Mucosa of gallbladder (tissue), 1 donor: ENCODE results near the gene QRFPR. TPM values are rescaled to one million over a fixed set of nuclear protein-coding genes. Genes with fewer than 3 reads are reported as not detected.

Experiments used
- total RNA-seq: library from RNA; stranded (reverse); gene quantifications from one replicate; pipeline ENCODE4 v1.2.1, GENCODE V29; 2021
- donor health status: DM: no; HTN: no; CAD: no.

QRFPR gene
- total RNA-seq, 1 donor from 2014 or later, result 0.17 TPM

Other genes starting within 250 kb of the QRFPR start
- gene TNIP3, start 216.7 kb downstream of the QRFPR start, total RNA-seq, result 0.32 TPM